B cell (primary cell): Measurements from ENCODE around the gene UNC5A. TPM values are rescaled to one million over a fixed set of nuclear protein-coding genes. Genes with fewer than 3 reads are reported as not detected.

ENCODE experiments used
- ATAC-seq: fragments of 200-7000 bp; cut with Tn5 transposase; one replicate; pipeline ENCODE4 v1.10.0; 2021; ENCODE audit warnings: low read depth, mild to moderate bottlenecking, moderate number of reproducible peaks, moderate library complexity
- CTCF ChIA-PET: fragments of 350-600 bp; sonication (Branson Sonifier 250); formaldehyde crosslinking; loops from one replicate; lab custom pipeline; 2021; ENCODE audit warnings: antibody characterized with exemption, inconsistent platforms; lab: Charles Lee
- POLR2A ChIA-PET: fragments of 350-600 bp; sonication (Branson Sonifier 250); formaldehyde crosslinking; loops from one replicate; lab custom pipeline; 2021; ENCODE audit warnings: antibody characterized with exemption; lab: Charles Lee
- DNase-seq: peaks from one replicate; pipeline ENCODE4 v3.0.0; 2013
- H2AFZ ChIP-seq: 2 replicates; pipeline ENCODE4 v1.6.1; 2012; ENCODE audit warnings: mild to moderate bottlenecking, low read depth, low read length; ENCODE audit not compliant: insufficient read depth, poor library complexity, severe bottlenecking
- H3K27ac ChIP-seq, 2 donors: 1 replicate in 1 of 2; 2 replicates in 1 of 2; pipeline ENCODE4 v1.5.1; 2012 to 2013; ENCODE audit warnings: low read length in 2 of 2, mild to moderate bottlenecking in 2 of 2, moderate library complexity in 1 of 2
- H3K27me3 ChIP-seq, 4 experiments: fragments of 200-600 bp in 1 of 4; sonication (generic) in 1 of 4; replicated peaks in 1 of 4; 1 replicate in 2 of 4; 2 replicates in 2 of 4; pipeline versions ENCODE4 v1.6.1 to v1.7.0; 2013 to 2016; ENCODE audit warnings: low read length in 3 of 4, mild to moderate bottlenecking in 2 of 4, mixed read lengths in 1 of 4, moderate library complexity in 1 of 4; ENCODE audit not compliant: insufficient read depth in 4 of 4, control insufficient read depth in 3 of 4; ENCODE audit errors: control extremely low read depth in 1 of 4
- H3K36me3 ChIP-seq, 2 experiments: replicated peaks in 1 of 2; 1 replicate in 1 of 2; 2 replicates in 1 of 2; pipeline versions ENCODE4 v1.6.1 to v1.7.1; 2013; ENCODE audit warnings: low read length in 1 of 2; ENCODE audit not compliant: insufficient read depth in 2 of 2, control insufficient read depth in 1 of 2; ENCODE audit errors: control extremely low read depth in 1 of 2, extremely low read depth in 1 of 2
- H3K4me1 ChIP-seq, 2 donors: fragments of 200-600 bp in 1 of 2; sonication (generic) in 1 of 2; 1 replicate in 1 of 2; 2 replicates in 1 of 2; pipeline versions ENCODE4 v1.5.1 to v1.6.1; 2013 to 2017; ENCODE audit warnings: low read length in 2 of 2; ENCODE audit not compliant: control insufficient read depth in 2 of 2, insufficient read depth in 2 of 2
- H3K4me2 ChIP-seq: replicated peaks from 2 replicates; pipeline ENCODE3; 2012; ENCODE audit warnings: mild to moderate bottlenecking, low read depth, low read length; ENCODE audit not compliant: poor library complexity, severe bottlenecking
- H3K4me3 ChIP-seq, 5 experiments: fragments of 200-600 bp in 1 of 5; sonication (generic) in 1 of 5; 1 replicate in 3 of 5; 2 replicates in 2 of 5; pipeline versions ENCODE4 v1.5.1 to v1.7.0; 2011 to 2016; ENCODE audit warnings: low read length in 4 of 5, mild to moderate bottlenecking in 4 of 5, low read depth in 2 of 5, control low read depth in 1 of 5, moderate library complexity in 1 of 5; ENCODE audit not compliant: insufficient read depth in 1 of 5; ENCODE audit errors: control extremely low read depth in 1 of 5, extremely low read depth in 1 of 5
- H3K79me2 ChIP-seq: fragments of 200-600 bp; sonication (generic); one replicate; pipeline ENCODE4 v1.6.0; 2016; ENCODE audit warnings: low read length; ENCODE audit not compliant: control insufficient read depth, insufficient read depth
- H3K9ac ChIP-seq: fragments of 200-600 bp; sonication (generic); 2 replicates; pipeline ENCODE4 v1.6.1; 2017; ENCODE audit warnings: mild to moderate bottlenecking, low read length, moderate library complexity
- H3K9me3 ChIP-seq, 3 donors: one replicate each; pipeline versions ENCODE4 v1.6.1 to v1.7.1; 2013; ENCODE audit warnings: low read length in 2 of 3; ENCODE audit not compliant: control insufficient read depth in 2 of 3, insufficient read depth in 1 of 3; ENCODE audit errors: control extremely low read depth in 1 of 3
- H4K20me1 ChIP-seq: 2 replicates; pipeline ENCODE4 v1.6.0; 2012; ENCODE audit warnings: mild to moderate bottlenecking, low read length; ENCODE audit not compliant: insufficient read depth, control insufficient read depth, poor library complexity, severe bottlenecking
- H3K27ac Mint-ChIP-seq: one replicate; pipeline ENCODE4 v1.8.0; 2021; ENCODE audit warnings: mixed read lengths
- H3K27me3 Mint-ChIP-seq: one replicate; pipeline ENCODE4 v1.8.0; 2021; ENCODE audit warnings: mixed read lengths
- H3K4me1 Mint-ChIP-seq: one replicate; pipeline ENCODE4 v1.8.0; 2021; ENCODE audit warnings: mixed read lengths
- H3K4me3 Mint-ChIP-seq: one replicate; pipeline ENCODE4 v1.8.0; 2021; ENCODE audit warnings: mixed read lengths
- H3K9me3 Mint-ChIP-seq: one replicate; pipeline ENCODE4 v1.8.0; 2022; ENCODE audit warnings: mixed read lengths; ENCODE audit not compliant: insufficient read depth
- CTCF ChIP-seq: fragments of 200-600 bp; IDR thresholded peaks from one replicate; pipeline ENCODE4 v1.8.0; 2022; ENCODE audit warnings: antibody characterized with exemption, mild to moderate bottlenecking
- EZH2 ChIP-seq: IDR thresholded peaks from 2 replicates; pipeline ENCODE4 v1.6.1; 2012; ENCODE audit warnings: borderline replicate concordance, low read depth, mild to moderate bottlenecking, moderate library complexity, low read length; ENCODE audit not compliant: insufficient read depth, poor library complexity, severe bottlenecking
- WGBS: methylation state at CpG from one replicate; pipeline ENCODE4 v1.1.5; 2013; ENCODE audit warnings: missing lambda C conversion rate; ENCODE audit not compliant: insufficient coverage; 5-methylcytosine and 5-hydroxymethylcytosine counted together
- intact Hi-C: fragments of 100-400 bp; cut with micrococcal nuclease; formaldehyde crosslinking; loops from one replicate; pipeline ENCODE4 v1.10.0; 2022
- polyA plus RNA-seq: library from polyadenylated mRNA; depleted of rRNA; stranded (reverse); fragments of >200 nt; gene quantifications from 2 replicates; pipeline ENCODE4 v1.2.3, GENCODE V29; 2012
- total RNA-seq, 2 donors: library from RNA; stranded (reverse); fragments of 120-200 nt in 1 of 2; gene quantifications; 1 replicate in 1 of 2; 2 replicates in 1 of 2; pipeline versions ENCODE4 v1.2.3 to v1.2.4, GENCODE V29; 2013 to 2022

The UNC5A gene
- total and polyA plus RNA-seq, 2 donors (not counting 1 experiment from before 2014, with no cell fraction given), result not detected

- peaks cover 0 to 3% (median 0%) of the 10 kb centered on the region in 3 donors for H3K9me3 ChIP-seq
- Mint-ChIP-seq H3K27ac (no peak overlapping the region), H3K9me3 (no peaks in the 10 kb centered on the region), H3K27me3 (peaks cover 27% of the 10 kb centered on the region), H3K4me1 (no peaks in the 10 kb centered on the region), H3K4me3 (no peak overlapping the region)
- 46% methylated on average over 24 of the region's 24 CpGs for WGBS
- no peaks in the 10 kb centered on the region for H3K79me2 ChIP-seq
- H3K27me3 ChIP-seq, result peaks cover 0 to 16% (median under 1%) of the 10 kb centered on the region in 4 experiments
- POLR2A ChIA-PET, result no interaction called here
- H3K4me3 ChIP-seq, result no peak overlapping the region
- no peaks in the 10 kb centered on the region for H3K36me3 ChIP-seq
- no peak overlapping the region for H3K4me2 ChIP-seq
- H3K9ac ChIP-seq, result no peak overlapping the region
- CTCF ChIA-PET, result no interaction called here
- DNase-seq (no peak), ATAC-seq (no peak)
- intact Hi-C loops, result no loop called here
- no peaks in the 10 kb centered on the region for H4K20me1 ChIP-seq
- H2AFZ ChIP-seq, result no peak overlapping the region
- no peak overlapping the region for H3K27ac ChIP-seq
- no peaks in the 10 kb centered on the region for H3K4me1 ChIP-seq
- TF ChIP-seq CTCF, result no peak
- TF ChIP-seq EZH2, result no peak
These were observed 36.2 kb downstream of the UNC5A start for GRCh38 chr5:176846335-176847140.

- H3K27ac Mint-ChIP-seq, result no peak overlapping the region
- POLR2A ChIA-PET, result no interaction called here
- no peak overlapping the region for H2AFZ ChIP-seq
These were observed 36.8 kb downstream of the UNC5A start for GRCh38 chr5:176847148-176847547.

More at GRCh38 chr5:176847148-176847547, 36.8 kb downstream of the UNC5A start:
- CTCF ChIA-PET, result no interaction called here
- no peaks in the 10 kb centered on the region for H3K9me3 Mint-ChIP-seq
- TF ChIP-seq CTCF, result no peak
- no peak for TF ChIP-seq EZH2
- Histone ChIP-seq H3K4me2 (no peak overlapping the region), H3K36me3 (no peaks in the 10 kb centered on the region), H3K9ac (no peak overlapping the region), H3K27ac (no peak overlapping the region), H3K79me2 (no peaks in the 10 kb centered on the region), H3K9me3 (peaks cover 0 to 3% (median 0%) of the 10 kb centered on the region in 3 donors), H3K27me3 (peaks cover 0 to 16% (median 0%) of the 10 kb centered on the region in 4 experiments), H3K4me1 (no peaks in the 10 kb centered on the region), H3K4me3 (no peak overlapping the region), H4K20me1 (no peaks in the 10 kb centered on the region)
- H3K27me3 Mint-ChIP-seq, result peaks cover 26% of the 10 kb centered on the region
- WGBS, result 68% methylated on average over 10 of the region's 18 CpGs
- no peak for ATAC-seq
- H3K4me1 Mint-ChIP-seq, result no peaks in the 10 kb centered on the region
- no peak overlapping the region for H3K4me3 Mint-ChIP-seq
- DNase-seq, result no peak
- intact Hi-C loops, result no loop called here
